GM19328 (cell line): Measurements from ENCODE around the gene CACNG8.
"Not testable (repeated sequence)": the region's sequence is repeated elsewhere in the genome, so short reads cannot be mapped to it uniquely, and the experiment has no call there.

Source experiments
- ATAC-seq: cut with Tn5 transposase; IDR thresholded peaks from one replicate; pipeline ENCODE4 v1.9.1; 2021; ENCODE audit warnings: mild to moderate bottlenecking, moderate library complexity; ENCODE audit not compliant: unreplicated experiment

CACNG8 gene

DNA sequence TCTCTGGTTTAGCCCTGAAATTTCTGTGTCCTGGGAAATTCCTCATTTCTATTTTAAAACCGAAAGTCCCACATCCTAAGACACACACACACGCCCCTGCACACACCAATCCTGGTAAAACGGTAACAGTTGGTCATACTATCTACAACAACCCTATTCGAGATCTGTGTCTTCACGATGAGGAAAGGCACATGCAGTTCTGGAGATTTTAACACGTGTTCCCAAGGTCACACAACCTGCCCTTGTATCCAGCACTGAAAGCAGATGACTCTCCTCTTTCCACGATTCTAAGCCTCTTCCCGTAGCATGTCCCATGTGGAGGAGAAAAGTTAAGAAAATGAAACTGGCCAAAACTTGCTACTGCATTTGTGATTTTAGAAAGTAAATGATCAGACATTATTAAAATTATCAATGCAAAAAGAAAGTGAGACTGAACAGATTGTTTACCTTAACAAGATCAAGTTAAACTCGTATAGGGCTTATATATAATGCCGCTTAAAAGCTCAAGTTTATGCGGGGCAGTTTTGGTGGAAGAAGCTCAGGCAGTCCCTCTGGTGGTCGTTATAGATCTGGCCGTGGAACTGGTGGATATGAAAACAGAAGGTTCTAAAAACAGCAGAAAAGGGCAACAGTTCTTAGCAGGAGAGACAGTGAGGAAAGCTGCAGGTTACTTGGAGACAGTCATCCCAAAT is 68.3 kb downstream of the CACNG8 start:
- no peak for ATAC-seq

- no peak for ATAC-seq
These were observed 72.8 kb downstream of the CACNG8 start for GRCh38 chr19:54035215-54036178.

GRCh38 chr19:54036542-54036941 is 73.8 kb downstream of the CACNG8 start:
- ATAC-seq, result not testable (repeated sequence)
